NCI-H1092 (cell line): ENCODE data around the gene OR56A3.

ENCODE experiments used
- DNase-seq: peaks from one replicate; lab custom pipeline; 2025; lab: John Stamatoyannopoulos, UW

The OR56A3 gene

DNA sequence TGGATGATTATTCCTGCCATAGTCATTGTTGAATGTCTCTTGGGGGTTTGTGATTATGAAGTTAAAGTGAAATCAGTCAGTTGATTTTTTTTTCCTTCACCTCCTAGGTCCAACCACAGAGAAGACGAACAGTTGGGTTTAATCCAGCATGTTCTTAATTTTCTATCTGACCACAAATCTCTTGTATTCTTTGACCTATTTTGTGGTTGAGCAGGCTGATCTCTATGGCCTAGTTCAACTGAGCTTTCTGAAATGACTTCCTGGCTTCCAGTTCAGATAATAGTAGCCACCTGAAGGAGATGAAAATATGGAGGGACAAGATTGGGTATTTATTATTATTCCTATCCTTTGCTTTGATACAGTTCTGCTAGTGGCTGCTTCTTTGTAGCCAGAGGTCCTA is 31.5 kb downstream of the OR56A3 start:
- no peak for DNase-seq

DNA sequence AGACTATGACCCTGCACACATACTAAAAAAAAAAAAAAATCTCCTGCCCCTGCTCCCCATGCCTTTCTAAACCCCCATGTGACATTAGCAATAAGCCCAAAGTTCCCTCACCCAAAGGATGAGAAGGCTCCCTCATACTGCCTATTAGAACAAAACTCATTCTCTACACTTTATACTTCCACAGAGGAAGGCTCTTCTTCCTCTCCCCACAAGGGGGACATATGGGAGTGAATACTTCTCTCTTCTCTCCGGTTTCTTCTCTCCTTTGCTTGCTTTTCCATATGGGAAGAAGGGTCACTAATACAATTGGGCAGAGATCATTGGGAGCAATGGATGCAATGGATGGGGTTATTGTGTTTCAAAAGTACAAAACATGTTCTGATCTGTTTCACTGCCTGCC is 41.4 kb downstream of the OR56A3 start:
- no peak for DNase-seq

DNA sequence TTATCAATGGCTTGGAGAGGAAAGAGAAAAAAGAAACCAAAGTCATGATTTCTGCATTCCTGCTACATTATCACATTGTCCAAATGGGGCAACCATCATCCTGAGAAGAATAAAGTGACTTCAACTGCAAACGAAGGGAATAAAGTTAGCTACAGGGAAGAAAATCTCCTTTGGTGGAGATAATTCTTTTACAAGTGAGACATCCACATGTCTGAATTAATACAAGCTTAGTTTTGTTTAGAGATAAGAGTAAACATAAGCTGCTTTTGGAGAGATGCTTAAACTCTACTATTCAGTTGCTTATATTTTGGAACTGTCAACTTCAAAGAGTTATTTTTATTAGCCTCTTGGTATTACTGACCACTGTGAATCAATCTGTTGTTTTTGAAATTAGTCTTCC is 44.8 kb downstream of the OR56A3 start, which contains the start of gene OR52L1:
Gene OR52L1 (minus strand): TSS at position 101 of the 400 bp plus-strand sequence. CDS start 55 bp downstream, at position 46.
- DNase-seq, result no peak

DNA sequence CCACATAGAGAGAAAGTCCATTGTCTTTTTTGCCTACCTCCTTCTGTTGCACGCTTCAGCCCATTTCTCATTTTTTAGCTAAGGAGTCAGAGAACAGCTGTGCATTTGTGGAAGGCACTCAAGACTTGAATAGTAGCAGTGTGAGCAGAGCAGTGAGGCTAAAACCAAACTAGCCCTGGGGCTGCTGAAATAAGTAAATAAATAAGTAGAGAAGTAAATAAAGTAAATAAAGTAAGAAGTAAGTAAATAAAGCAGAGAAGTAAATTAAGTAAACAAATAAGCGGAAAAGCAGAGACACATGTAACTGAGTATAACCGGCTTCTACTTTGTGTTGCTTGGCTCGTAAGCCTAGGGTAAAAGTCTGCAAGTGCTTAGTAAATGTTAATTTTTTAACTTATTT is 47.2 kb downstream of the OR56A3 start:
- DNase-seq, result no peak

DNA sequence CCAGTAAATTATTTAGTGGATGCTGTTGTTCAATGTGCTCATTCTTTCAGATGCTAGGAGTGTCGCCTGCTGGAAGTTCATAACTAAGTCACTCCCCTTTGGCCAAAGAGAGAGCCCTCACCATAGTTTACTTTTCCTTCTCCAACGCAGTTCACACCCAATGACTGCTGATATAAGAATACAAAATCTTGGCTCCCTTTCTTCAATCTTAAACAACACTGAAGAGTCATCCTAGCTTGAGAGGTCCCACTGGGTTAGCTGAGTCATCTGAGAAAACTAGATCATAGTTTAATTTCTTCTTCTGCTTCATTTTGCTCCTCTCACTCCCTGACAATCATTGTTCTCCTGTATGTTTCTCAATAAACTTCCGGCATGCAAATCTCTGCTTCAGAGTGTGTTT is 50.1 kb downstream of the OR56A3 start:
- DNase-seq, result no peak

DNA sequence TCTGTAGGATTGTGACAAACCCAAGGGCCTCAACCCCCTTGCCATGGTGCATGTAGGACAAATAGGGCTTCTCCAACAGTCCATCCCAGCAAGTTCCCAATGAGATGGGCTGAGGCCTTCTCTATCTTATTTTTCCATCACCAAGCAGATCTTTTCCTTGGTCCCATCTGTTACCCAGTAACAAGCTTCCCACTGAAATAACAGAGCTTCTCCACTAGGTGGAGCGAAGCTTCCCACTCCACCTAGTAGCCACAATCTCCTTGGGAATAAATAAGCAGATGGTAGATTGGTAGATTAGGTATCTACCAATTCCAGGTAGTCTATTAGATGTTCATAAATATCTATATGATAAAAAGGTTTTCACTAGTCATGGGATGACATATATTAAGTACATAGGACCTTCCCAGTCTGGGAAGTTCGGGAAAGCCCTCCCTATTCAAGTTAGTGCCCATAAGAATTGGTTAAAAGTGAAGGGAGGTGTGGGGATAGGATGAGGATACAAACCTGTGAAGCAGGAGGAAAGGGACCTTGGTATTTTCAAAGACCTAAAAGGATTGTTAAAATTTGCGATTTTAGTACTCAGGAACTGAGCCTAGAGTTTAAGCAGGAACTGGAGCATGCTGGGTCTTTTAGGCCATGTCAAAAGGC is 50.7 kb downstream of the OR56A3 start:
- DNase-seq, result no peak

DNA sequence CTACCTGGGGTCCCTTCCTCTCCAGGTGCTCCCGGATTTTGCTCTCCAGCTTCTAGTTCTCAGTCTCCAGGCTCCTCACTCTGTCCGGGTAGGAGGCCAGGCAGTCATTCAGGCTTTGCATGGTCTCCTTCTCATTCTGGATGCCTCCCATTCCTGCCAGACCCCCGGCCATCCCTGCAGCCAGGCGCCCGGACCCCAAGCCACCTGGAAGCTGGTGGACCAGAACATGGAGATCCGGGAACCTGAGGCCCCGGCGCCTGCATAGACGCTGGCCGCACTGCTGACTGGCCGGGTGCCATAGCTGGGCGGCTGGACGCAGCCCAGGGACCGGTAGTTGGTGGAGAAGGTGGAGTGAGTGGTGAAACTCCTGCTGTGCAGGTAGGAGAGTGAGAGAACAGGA is 52.7 kb downstream of the OR56A3 start:
- no peak for DNase-seq
